ENCODE results near the gene ABAT.

Gene ABAT

DNA sequence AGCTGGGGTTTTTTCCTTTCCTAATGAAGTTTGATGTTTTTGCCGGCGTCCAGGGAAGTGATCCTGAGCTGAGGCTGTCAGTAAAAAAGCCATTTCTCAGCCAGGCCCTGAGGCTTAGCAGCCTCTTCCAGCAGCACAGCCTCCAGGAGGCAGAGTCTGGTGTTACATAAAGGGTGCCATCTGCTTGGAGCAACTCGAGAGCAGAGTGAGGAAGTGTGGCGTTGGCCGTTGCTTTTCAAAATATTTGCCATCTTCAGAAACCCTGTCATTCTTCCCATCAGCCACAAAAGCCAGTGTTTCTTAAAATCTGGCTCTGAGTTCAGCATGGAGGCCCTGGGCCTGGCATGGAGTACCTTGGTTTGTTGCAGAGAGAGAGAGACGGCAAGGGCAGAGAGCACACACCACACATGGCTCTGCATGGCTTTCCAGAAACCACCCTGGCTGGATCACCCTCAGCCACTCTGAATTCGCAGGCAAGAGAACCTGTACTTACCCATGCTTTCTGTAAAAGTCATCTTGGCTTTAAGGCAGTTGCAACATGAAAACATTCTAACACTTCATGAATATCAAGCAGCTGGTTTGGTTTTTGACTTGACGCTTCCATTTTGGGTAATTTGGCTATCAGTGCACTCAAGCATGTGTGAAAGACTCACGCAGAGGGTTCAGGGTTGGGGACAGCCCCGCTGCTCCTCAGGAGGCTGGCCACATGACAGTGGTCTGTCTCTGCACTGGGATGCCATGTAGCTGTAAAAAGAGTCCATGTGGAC, 144.3 kb downstream of the ABAT start:
- in situ Hi-C loops (cut with HindIII; ENCODE audit: low pct_unique_long_range_greater_than_20kb, low sequenced_read_pairs): no loop called here
- no peak for DNase-seq (ENCODE audit: low read depth in 1 of 2, low spot score in 1 of 2)
- TF ChIP-seq JUND (IDR thresholded peaks at IDR 0.05; ENCODE audit: low read depth): no peak

DNA sequence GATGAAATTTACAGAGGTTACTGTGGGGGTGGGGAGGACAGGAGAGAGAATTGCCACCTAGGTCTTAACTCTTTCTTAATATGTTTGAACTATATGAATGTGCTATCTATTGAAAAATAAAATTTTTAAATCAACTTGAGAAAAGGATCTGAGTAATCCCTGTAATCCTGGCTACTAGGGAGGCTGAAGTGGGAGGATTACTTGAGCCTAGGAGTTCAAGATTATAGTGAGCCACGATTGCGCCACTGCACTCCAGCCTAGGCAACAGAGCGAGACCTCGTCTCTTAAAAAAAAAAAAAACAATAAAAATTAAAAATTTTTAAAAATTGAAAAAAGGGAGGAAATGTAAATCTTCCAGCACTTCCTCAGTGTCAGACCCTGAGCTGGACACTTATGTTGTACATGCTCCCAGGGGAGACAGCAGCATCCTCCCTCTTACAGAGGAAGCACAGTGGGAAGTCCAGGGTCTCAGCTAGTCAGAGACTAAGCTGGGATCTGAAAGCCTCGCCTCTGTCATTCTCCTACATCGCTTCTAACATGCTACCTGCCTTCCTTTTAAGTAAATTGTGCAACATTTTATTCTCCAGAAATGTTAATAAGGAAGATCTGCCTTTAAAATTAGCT, 145.1 kb downstream of the ABAT start:
- no peak for DNase-seq (ENCODE audit: low read depth in 1 of 2, low spot score in 1 of 2)
- no peak for TF ChIP-seq JUND (IDR thresholded peaks at IDR 0.05; ENCODE audit: low read depth)
- in situ Hi-C loops (cut with HindIII; ENCODE audit: low pct_unique_long_range_greater_than_20kb, low sequenced_read_pairs): no loop called here

DNA sequence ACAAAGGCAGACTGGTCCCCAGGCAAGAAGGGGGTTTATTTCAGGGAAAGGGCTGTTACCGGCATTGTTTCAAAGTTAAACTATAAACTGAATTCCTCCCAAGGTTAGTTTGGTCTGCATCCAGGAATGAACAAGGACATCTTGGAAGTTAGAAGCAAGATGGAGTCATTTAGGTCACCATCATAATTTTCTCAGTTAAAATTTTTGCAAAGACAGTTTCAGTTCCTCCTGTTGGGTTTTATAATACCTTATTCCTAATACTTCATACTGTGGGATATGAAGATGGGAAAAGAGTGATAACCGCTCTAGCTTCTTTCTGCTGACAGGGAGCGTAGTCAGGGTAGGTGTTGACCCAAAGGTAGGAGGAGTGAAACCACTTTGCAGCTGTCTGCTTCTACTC, 148.0 kb downstream of the ABAT start:
- in situ Hi-C loops (cut with HindIII; ENCODE audit: low pct_unique_long_range_greater_than_20kb, low sequenced_read_pairs): no loop called here
- TF ChIP-seq JUND (IDR thresholded peaks at IDR 0.05; ENCODE audit: low read depth): no peak

DNA sequence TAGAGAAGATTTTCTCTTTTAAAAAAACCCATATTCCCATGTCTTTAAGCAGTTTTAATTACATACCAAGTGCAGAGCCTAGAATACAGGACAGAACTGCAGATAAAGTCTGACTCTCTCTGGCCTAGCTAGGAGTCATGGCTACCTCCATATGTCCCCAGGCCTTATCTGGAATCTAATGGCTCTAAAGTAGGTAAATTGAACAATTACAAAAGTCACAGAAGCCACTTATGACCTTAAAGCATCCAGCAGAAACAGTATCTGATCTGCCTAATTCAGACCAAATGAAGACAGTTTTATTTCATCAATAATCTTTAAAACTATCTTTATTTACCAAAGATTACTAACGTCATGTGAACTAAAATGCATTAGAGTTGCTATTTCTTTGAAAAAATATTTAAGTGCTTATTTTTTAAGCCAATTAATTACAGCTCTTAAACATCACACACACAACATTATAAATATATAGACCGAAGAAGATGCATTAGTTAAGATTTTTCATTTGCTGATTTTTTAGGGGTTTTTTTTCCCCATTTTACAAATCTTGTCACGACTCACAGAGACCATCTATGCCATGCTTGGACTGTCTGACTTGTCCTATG, 152.0 kb downstream of the ABAT start:
- DNase-seq (ENCODE audit: low read depth in 1 of 2, low spot score in 1 of 2): no peak
- in situ Hi-C loops (cut with HindIII; ENCODE audit: low pct_unique_long_range_greater_than_20kb, low sequenced_read_pairs): no loop called here
- TF ChIP-seq JUND (IDR thresholded peaks at IDR 0.05; ENCODE audit: low read depth): no peak

More for the DNA sequence above, 148.0 kb downstream of the ABAT start:
- no peak for DNase-seq (ENCODE audit: low read depth in 1 of 2, low spot score in 1 of 2)

DNA sequence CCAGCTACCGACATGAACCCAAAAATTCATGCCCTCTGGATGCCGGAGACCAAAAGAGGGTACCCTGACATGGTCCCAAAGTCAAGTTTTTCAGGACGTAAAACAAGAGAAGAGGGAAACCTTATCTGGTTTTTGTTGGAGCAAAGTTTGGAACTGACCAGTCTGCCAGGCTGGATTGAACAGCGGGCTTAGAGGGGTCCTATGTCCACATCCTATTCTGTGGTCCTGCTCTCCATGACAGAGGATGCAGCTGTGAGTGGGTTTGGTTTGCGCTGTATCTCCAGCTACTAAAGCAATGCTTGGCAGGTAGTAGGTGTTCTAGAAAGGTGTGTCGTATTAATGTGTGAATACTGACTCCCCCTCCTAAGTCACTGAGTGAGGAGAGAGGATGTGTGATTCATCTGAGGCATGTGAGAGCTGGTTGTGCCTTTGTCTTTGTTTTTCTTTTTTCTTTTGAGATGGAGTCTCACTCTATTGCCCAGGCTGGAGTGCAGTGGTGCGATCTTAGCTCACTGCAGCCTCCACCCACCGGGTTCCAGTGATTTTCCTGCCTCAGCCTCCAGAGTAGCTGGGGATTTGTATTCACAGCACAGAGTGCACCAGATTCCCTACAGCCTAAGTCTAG, 154.2 kb downstream of the ABAT start:
- no peak for DNase-seq (ENCODE audit: low read depth in 1 of 2, low spot score in 1 of 2)
- in situ Hi-C loops (cut with HindIII; ENCODE audit: low pct_unique_long_range_greater_than_20kb, low sequenced_read_pairs): no loop called here
- no peak for TF ChIP-seq JUND (IDR thresholded peaks at IDR 0.05; ENCODE audit: low read depth)

DNA sequence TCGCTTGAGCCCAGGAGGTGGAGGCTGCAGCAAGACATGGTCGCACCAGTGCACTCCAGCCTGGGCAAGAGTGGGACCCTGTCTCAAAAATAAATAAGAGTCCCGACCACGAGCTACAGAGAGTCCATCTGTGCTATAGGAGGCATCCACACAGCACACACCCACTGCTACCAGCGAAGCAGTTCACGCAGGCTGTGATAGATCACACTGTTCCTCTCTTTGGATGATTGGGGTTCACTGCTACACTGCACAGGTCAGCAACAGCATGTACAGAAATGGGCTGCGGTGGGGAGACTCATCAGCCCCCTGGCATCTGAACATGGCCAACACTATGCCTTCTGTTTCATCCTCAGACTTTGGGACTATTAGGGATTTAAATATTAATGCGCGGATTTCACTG, 157.0 kb downstream of the ABAT start:
- no peak for DNase-seq (ENCODE audit: low read depth in 1 of 2, low spot score in 1 of 2)
- no peak for TF ChIP-seq JUND (IDR thresholded peaks at IDR 0.05; ENCODE audit: low read depth)
- in situ Hi-C loops (cut with HindIII; ENCODE audit: low pct_unique_long_range_greater_than_20kb, low sequenced_read_pairs): no loop called here

DNA sequence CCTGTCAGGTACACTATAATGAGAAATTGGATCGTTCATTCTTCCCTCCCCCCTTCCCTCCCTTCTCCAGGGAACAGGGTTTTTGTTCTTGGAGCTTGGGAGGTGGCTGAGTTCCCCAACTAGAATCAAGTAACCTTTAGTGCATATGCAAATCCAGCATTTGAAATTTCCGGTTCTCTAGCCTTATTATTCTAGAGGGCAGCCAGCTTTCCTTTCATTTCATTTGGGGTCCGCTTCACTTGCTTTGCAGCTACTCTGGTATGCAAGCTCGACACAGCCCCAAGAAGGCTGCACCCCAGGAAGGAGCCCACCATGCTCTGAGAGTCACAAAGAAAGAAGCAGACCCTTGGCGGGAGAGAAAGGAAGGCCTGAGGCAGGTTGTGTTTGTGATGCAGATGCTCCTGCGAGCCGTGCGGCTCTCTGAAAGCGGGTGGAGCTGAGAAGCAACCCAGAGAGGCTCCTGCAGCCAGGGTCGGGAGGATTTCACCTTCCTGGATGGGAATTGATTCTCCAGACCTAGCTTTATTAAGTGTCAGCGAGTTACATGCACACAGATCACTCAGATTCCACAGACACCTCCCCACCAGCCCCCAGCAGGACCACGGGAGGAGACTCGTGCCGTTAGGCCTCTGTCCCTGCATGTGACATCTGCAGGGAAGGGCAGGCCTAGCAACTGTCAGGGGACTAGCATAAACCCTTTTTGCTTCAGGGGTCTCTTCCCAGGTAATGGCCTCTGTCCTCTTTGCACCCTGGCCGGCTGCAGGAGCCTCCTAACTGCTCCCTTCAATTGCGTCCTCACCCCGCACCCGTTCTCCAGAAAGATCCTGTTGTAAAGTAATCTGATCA, 157.7 kb downstream of the ABAT start:
- TF ChIP-seq JUND (IDR thresholded peaks at IDR 0.05; ENCODE audit: low read depth): no peak
- DNase-seq (ENCODE audit: low read depth in 1 of 2, low spot score in 1 of 2): no peak
- in situ Hi-C loops (cut with HindIII; ENCODE audit: low pct_unique_long_range_greater_than_20kb, low sequenced_read_pairs): no loop called here

DNA sequence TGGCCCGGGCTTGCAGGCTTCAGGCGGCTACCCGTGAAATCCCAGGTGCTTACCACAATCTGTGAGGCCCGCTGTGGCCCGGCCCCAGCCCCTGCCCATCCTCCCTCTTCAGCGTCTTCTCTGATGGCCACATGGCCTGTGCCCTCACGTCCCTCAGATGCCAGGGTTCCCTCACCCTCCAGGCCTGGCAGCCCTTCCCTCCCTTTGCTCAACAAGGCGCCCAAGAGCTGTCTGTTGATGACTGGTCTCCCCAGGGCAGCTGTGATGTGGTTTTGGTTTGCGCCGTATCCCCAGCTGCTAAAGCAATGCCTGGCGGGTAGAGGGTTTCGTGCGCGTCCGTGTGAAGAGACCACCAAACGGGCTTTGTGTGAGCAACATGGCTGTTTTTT, 158.3 kb downstream of the ABAT start:
- no peak for DNase-seq (ENCODE audit: low read depth in 1 of 2, low spot score in 1 of 2)
- TF ChIP-seq JUND (IDR thresholded peaks at IDR 0.05; ENCODE audit: low read depth): no peak
- in situ Hi-C loops (cut with HindIII; ENCODE audit: low pct_unique_long_range_greater_than_20kb, low sequenced_read_pairs): no loop called here

All from T47D (cell line).